SK-N-SH (cell line): Measurements from ENCODE around the gene LRRN4CL. TPM values are rescaled to one million over a fixed set of nuclear protein-coding genes. Genes with fewer than 3 reads are reported as not detected.

Experiments
- CTCF ChIA-PET: fragments of 300-600, 350-600 bp; formaldehyde crosslinking; extraction: SDS; loops from one replicate; lab custom pipeline; 2021; lab: Yijun Ruan, JAX
- POLR2A ChIA-PET: fragments of 350-600 bp; sonication (Branson Sonifier 250); formaldehyde crosslinking; extraction: SDS; loops from one replicate; lab custom pipeline; 2020; ENCODE audit warnings: antibody characterized with exemption, inconsistent platforms; lab: Yijun Ruan, JAX
- DNase-seq: peaks from one replicate; pipeline ENCODE4 v3.0.0; 2012
- H2AFZ ChIP-seq: fragments of 200-600 bp; sonication (generic); 2 replicates; pipeline ENCODE4 v1.8.1; 2016; ENCODE audit warnings: antibody characterized with exemption, mild to moderate bottlenecking, low read depth
- H3F3A ChIP-seq: fragments of 200-600 bp; sonication (generic); replicated peaks from 2 replicates; pipeline ENCODE3; 2016; ENCODE audit warnings: antibody characterized with exemption, mild to moderate bottlenecking; ENCODE audit not compliant: insufficient read depth
- H3K27ac ChIP-seq, 2 experiments: fragments of 200-500 bp in 1 of 2; fragments of 200-600 bp in 1 of 2; sonication (Bioruptor generic) in 1 of 2; sonication (generic), shearing (Covaris generic) in 1 of 2; 2 replicates each; pipeline versions ENCODE4 v1.5.1 to v1.6.1; 2014 to 2016; ENCODE audit warnings: low read depth in 2 of 2, inconsistent platforms in 1 of 2, low read length in 1 of 2, mild to moderate bottlenecking in 1 of 2, mixed read lengths in 1 of 2
- H3K27me3 ChIP-seq: fragments of 200-600 bp; sonication (generic), shearing (Covaris generic); 2 replicates; pipeline ENCODE4 v1.6.1; 2016; ENCODE audit warnings: mixed run types; ENCODE audit not compliant: insufficient read depth
- H3K36me3 ChIP-seq, 2 experiments: fragments of 200-500 bp in 1 of 2; fragments of 200-600 bp in 1 of 2; sonication (Bioruptor generic) in 1 of 2; sonication (generic) in 1 of 2; replicated peaks in 1 of 2; 2 replicates each; pipeline versions ENCODE3 to v1.5.1; 2014 to 2016; ENCODE audit warnings: low read length in 1 of 2, mild to moderate bottlenecking in 1 of 2; ENCODE audit not compliant: insufficient read depth in 2 of 2, control insufficient read depth in 1 of 2
- H3K4me1 ChIP-seq, 2 experiments: fragments of 200-500 bp in 1 of 2; fragments of 200-600 bp in 1 of 2; sonication (Bioruptor generic) in 1 of 2; sonication (generic), shearing (Covaris generic) in 1 of 2; 2 replicates each; pipeline versions ENCODE4 v1.5.1 to v1.6.1; 2014 to 2016; ENCODE audit warnings: low read depth in 1 of 2, low read length in 1 of 2, mixed run types in 1 of 2; ENCODE audit not compliant: insufficient read depth in 2 of 2, control insufficient read depth in 1 of 2
- H3K4me2 ChIP-seq: fragments of 200-600 bp; sonication (generic), shearing (Covaris generic); 2 replicates; pipeline ENCODE4 v1.6.1; 2017; ENCODE audit warnings: mixed run types
- H3K4me3 ChIP-seq, 2 experiments: fragments of 200-500 bp in 1 of 2; fragments of 200-600 bp in 1 of 2; sonication (Bioruptor generic) in 1 of 2; sonication (generic), shearing (Covaris generic) in 1 of 2; 2 replicates each; pipeline versions ENCODE4 v1.5.1 to v1.8.1; 2014 to 2016; ENCODE audit warnings: low read depth in 2 of 2, inconsistent platforms in 1 of 2, low read length in 1 of 2, mild to moderate bottlenecking in 1 of 2, mixed read lengths in 1 of 2, moderate library complexity in 1 of 2
- H3K79me2 ChIP-seq: fragments of 200-600 bp; sonication (generic); 2 replicates; pipeline ENCODE4 v1.8.1; 2017; ENCODE audit warnings: mild to moderate bottlenecking; ENCODE audit not compliant: insufficient read depth
- H3K9ac ChIP-seq: fragments of 200-600 bp; sonication (generic); 2 replicates; pipeline ENCODE4 v1.6.1; 2017; ENCODE audit warnings: mixed run types
- H3K9me2 ChIP-seq: fragments of 200-600 bp; sonication (generic); 2 replicates; pipeline ENCODE4 v1.6.1; 2017; ENCODE audit warnings: mixed run types
- H3K9me3 ChIP-seq: fragments of 200-600 bp; sonication (generic); 2 replicates; pipeline ENCODE4 v1.6.1; 2017; ENCODE audit warnings: mixed run types, mild to moderate bottlenecking, moderate library complexity
- H4K20me1 ChIP-seq: fragments of 200-600 bp; sonication (generic); 2 replicates; pipeline ENCODE4 v1.6.1; 2017; ENCODE audit warnings: mild to moderate bottlenecking, mixed run types; ENCODE audit not compliant: insufficient read depth
- CHD2 ChIP-seq: fragments of 150-350 bp; IDR thresholded peaks from 2 replicates; pipeline ENCODE4 v1.6.1; 2018; ENCODE audit warnings: low read length; ENCODE audit not compliant: partially characterized antibody
- EP300 ChIP-seq, 2 experiments: IDR thresholded peaks; 2 replicates each; pipeline versions ENCODE4 v1.4.0 to v1.6.1; 2012; ENCODE audit warnings: borderline replicate concordance in 1 of 2, low read depth in 1 of 2, low read length in 1 of 2
- FOSL2 ChIP-seq: IDR thresholded peaks from 2 replicates; pipeline ENCODE4 v1.4.0; 2012; ENCODE audit warnings: low read depth, mild to moderate bottlenecking, moderate library complexity, borderline replicate concordance
- FOXM1 ChIP-seq: IDR thresholded peaks from 2 replicates; pipeline ENCODE4 v1.4.0; 2012; ENCODE audit warnings: low read depth, mild to moderate bottlenecking
- GABPA ChIP-seq: IDR thresholded peaks from 2 replicates; pipeline ENCODE4 v1.4.0; 2012; ENCODE audit warnings: low read depth, mild to moderate bottlenecking
- JUND ChIP-seq: IDR thresholded peaks from 2 replicates; pipeline ENCODE4 v1.4.0; 2012
- MEF2A ChIP-seq: IDR thresholded peaks from 2 replicates; pipeline ENCODE4 v1.4.0; 2012; ENCODE audit warnings: low read depth, borderline replicate concordance
- MXI1 ChIP-seq: IDR thresholded peaks from 2 replicates; pipeline ENCODE4 v1.6.1; 2012; ENCODE audit warnings: mild to moderate bottlenecking, low read depth, low read length, improper control_type of control experiment
- NRF1 ChIP-seq: IDR thresholded peaks from 2 replicates; pipeline ENCODE4 v1.6.1; 2012; ENCODE audit warnings: low read depth, mild to moderate bottlenecking, low read length
- POLR2AphosphoS5 ChIP-seq: IDR thresholded peaks from 2 replicates; pipeline ENCODE4 v1.6.1; 2012; ENCODE audit warnings: low read depth, low read length
- RCOR1 ChIP-seq: fragments of 150-350 bp; IDR thresholded peaks from 2 replicates; pipeline ENCODE4 v1.6.1; 2017; ENCODE audit warnings: antibody characterized with exemption, low read length
- RXRA ChIP-seq: IDR thresholded peaks from 2 replicates; pipeline ENCODE4 v1.4.0; 2012; ENCODE audit warnings: low read depth, mild to moderate bottlenecking, borderline replicate concordance
- TAF1 ChIP-seq: IDR thresholded peaks from 2 replicates; pipeline ENCODE4 v1.6.1; 2012; ENCODE audit warnings: low read depth, mild to moderate bottlenecking, low read length, moderate library complexity, borderline replicate concordance
- YY1 ChIP-seq: IDR thresholded peaks from 2 replicates; pipeline ENCODE4 v1.4.0; 2012; ENCODE audit warnings: low read depth, mild to moderate bottlenecking
- WGBS: methylation state at CpG from one replicate; pipeline ENCODE4 v1.1.6; 2017; ENCODE audit warnings: low lambda C conversion rate; 5-methylcytosine and 5-hydroxymethylcytosine counted together
- polyA plus RNA-seq, 3 experiments: library from polyadenylated mRNA; depleted of rRNA; stranded (reverse); fragments of >200 nt; gene quantifications; 2 replicates each; pipeline ENCODE4 v1.2.3, GENCODE V29; 2012
- TF ChIP-seq, protein P1 (sequence below): fragments of 200-600 bp; sonication (generic); IDR thresholded peaks from 2 replicates; pipeline ENCODE4 v1.6.1; 2017; ENCODE audit warnings: antibody characterized with exemption, mild to moderate bottlenecking, moderate library complexity
- TF ChIP-seq, protein P2 (sequence below): IDR thresholded peaks from 2 replicates; pipeline ENCODE4 v1.4.0; 2012; ENCODE audit warnings: low read depth, borderline replicate concordance
- TF ChIP-seq, protein P3 (sequence below): IDR thresholded peaks from 2 replicates; pipeline ENCODE4 v1.6.1; 2012; ENCODE audit warnings: mild to moderate bottlenecking, low read depth, low read length, moderate library complexity
- TF ChIP-seq, protein P4 (sequence below): fragments of 150-350 bp; IDR thresholded peaks from 2 replicates; pipeline ENCODE4 v1.6.1; 2016; ENCODE audit warnings: mild to moderate bottlenecking, low read depth, low read length
- TF ChIP-seq, protein P5 (sequence below): IDR thresholded peaks from 2 replicates; pipeline ENCODE4; 2012
- TF ChIP-seq, protein P6 (sequence below): fragments of 150-350 bp; IDR thresholded peaks from 2 replicates; pipeline ENCODE4 v1.6.1; 2017; ENCODE audit warnings: antibody characterized with exemption, low read length, low read depth, borderline replicate concordance
- TF ChIP-seq, protein P7 (sequence below): IDR thresholded peaks from 2 replicates; pipeline ENCODE4 v1.4.0; 2012; ENCODE audit warnings: low read depth

LRRN4CL gene
- polyA plus RNA-seq, 1 of the 3 experiments (the other 2 are of a cell fraction) = 0.08 TPM

DNA sequence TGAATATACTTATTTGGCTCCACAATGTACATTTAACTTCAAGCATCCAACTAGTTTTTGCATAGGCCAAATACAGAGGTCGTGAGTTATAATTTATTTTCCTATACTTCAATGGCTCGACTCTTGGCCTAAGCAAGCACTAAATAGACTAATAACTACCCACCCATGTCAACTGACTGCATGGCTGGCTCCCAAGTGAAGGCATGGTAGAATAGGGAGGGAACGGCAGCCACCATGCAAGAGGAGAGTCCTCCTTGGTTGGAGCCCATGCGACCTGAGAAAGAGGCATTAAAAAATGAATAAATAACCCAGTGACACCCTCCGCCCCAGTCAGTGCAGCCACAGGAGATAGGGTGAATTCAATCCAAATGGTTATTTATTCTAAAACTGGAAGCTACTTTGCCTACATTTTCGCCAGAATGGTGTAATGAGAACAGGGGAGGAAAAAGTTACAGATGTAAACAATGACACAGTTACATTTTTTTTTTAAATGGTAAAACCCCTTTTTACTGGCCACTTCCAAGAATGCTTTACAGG, 23.0 kb upstream of the LRRN4CL start (continued):
- TF ChIP-seq, protein P1, sequence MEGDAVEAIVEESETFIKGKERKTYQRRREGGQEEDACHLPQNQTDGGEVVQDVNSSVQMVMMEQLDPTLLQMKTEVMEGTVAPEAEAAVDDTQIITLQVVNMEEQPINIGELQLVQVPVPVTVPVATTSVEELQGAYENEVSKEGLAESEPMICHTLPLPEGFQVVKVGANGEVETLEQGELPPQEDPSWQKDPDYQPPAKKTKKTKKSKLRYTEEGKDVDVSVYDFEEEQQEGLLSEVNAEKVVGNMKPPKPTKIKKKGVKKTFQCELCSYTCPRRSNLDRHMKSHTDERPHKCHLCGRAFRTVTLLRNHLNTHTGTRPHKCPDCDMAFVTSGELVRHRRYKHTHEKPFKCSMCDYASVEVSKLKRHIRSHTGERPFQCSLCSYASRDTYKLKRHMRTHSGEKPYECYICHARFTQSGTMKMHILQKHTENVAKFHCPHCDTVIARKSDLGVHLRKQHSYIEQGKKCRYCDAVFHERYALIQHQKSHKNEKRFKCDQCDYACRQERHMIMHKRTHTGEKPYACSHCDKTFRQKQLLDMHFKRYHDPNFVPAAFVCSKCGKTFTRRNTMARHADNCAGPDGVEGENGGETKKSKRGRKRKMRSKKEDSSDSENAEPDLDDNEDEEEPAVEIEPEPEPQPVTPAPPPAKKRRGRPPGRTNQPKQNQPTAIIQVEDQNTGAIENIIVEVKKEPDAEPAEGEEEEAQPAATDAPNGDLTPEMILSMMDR = no peak
- TF ChIP-seq, protein P2, sequence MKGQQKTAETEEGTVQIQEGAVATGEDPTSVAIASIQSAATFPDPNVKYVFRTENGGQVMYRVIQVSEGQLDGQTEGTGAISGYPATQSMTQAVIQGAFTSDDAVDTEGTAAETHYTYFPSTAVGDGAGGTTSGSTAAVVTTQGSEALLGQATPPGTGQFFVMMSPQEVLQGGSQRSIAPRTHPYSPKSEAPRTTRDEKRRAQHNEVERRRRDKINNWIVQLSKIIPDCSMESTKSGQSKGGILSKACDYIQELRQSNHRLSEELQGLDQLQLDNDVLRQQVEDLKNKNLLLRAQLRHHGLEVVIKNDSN = no peak
- TF ChIP-seq FOXM1 (no peak), TAF1 (no peak), MXI1 (no peak), FOSL2 (no peak), JUND (no peak), NRF1 (no peak), EP300 (IDR thresholded peaks at IDR 0.05; ENCODE audit: borderline replicate concordance in 1 of 2, low read depth in 1 of 2, low read length in 1 of 2) (no peak), RXRA (no peak)

DNA sequence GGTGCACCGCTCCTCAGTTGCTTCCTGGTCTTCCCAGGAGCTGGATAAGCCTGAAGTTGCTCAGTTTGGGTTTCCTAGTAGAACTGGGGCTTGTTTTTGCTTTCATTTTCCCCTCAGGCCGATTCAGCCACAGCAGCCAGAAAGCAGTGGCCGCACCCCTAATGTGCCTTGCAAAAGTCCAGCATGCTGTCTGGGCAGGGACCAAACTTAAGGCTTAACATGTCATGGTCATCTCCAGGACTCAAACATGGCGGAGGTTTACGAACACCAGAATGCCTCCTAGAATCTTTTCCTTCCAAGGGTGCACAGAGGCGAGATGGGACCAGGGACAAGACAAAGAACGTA, 20.6 kb upstream of the LRRN4CL start:
- Histone ChIP-seq H3K36me3 (peaks cover 40 to 45% of the 10 kb centered on the region in 2 experiments), H3K79me2 (peaks cover 9% of the 10 kb centered on the region; the same call in 1 of the 2 replicates), H3K9me2 (no peaks in the 10 kb centered on the region), H4K20me1 (no peaks in the 10 kb centered on the region), H3K27me3 (no peaks in the 10 kb centered on the region), H3F3A (peaks cover 54% of the 10 kb centered on the region), H3K9me3 (no peaks in the 10 kb centered on the region), H3K27ac (peak overlapping the region; percentile 85 to 94), H3K4me3 (peak overlapping the region; percentile 35 to 38; a peak in 3 of 4 replicates), H3K4me2 (peak overlapping the region; percentile 81), H2AFZ (peak overlapping the region; percentile 93), H3K9ac (peak overlapping the region; percentile 70), H3K4me1 (peaks cover 19 to 44% of the 10 kb centered on the region in 2 experiments; a peak in 3 of 4 replicates)
- CTCF ChIA-PET = interaction anchor here (0.6 to 1.5 kb wide), 3 partner anchors 16 to 91 kb away, joined by 3 to 5 read pairs (median 3); no protein-coding TSS in a partner anchor
- POLR2A ChIA-PET = interaction anchor here (1.5 to 4.0 kb wide), 4 partner anchors 16 to 118 kb away, joined by 5 to 24 read pairs (median 10); partner anchors contain the start of genes C11orf98, CSKMT, HNRNPUL2 and LBHD1
- no peak for TF ChIP-seq POLR2AphosphoS5
- no peak for TF ChIP-seq MEF2A
- TF ChIP-seq TAF1 = no peak
- TF ChIP-seq NRF1 = no peak
- no peak for TF ChIP-seq GABPA
- TF ChIP-seq, protein P3, sequence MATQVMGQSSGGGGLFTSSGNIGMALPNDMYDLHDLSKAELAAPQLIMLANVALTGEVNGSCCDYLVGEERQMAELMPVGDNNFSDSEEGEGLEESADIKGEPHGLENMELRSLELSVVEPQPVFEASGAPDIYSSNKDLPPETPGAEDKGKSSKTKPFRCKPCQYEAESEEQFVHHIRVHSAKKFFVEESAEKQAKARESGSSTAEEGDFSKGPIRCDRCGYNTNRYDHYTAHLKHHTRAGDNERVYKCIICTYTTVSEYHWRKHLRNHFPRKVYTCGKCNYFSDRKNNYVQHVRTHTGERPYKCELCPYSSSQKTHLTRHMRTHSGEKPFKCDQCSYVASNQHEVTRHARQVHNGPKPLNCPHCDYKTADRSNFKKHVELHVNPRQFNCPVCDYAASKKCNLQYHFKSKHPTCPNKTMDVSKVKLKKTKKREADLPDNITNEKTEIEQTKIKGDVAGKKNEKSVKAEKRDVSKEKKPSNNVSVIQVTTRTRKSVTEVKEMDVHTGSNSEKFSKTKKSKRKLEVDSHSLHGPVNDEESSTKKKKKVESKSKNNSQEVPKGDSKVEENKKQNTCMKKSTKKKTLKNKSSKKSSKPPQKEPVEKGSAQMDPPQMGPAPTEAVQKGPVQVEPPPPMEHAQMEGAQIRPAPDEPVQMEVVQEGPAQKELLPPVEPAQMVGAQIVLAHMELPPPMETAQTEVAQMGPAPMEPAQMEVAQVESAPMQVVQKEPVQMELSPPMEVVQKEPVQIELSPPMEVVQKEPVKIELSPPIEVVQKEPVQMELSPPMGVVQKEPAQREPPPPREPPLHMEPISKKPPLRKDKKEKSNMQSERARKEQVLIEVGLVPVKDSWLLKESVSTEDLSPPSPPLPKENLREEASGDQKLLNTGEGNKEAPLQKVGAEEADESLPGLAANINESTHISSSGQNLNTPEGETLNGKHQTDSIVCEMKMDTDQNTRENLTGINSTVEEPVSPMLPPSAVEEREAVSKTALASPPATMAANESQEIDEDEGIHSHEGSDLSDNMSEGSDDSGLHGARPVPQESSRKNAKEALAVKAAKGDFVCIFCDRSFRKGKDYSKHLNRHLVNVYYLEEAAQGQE = no peak
- TF ChIP-seq, protein P4, sequence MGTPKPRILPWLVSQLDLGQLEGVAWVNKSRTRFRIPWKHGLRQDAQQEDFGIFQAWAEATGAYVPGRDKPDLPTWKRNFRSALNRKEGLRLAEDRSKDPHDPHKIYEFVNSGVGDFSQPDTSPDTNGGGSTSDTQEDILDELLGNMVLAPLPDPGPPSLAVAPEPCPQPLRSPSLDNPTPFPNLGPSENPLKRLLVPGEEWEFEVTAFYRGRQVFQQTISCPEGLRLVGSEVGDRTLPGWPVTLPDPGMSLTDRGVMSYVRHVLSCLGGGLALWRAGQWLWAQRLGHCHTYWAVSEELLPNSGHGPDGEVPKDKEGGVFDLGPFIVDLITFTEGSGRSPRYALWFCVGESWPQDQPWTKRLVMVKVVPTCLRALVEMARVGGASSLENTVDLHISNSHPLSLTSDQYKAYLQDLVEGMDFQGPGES = no peak
- no peak for TF ChIP-seq JUND
- no peak for TF ChIP-seq RCOR1
- no peak for TF ChIP-seq YY1
- TF ChIP-seq, protein P5, sequence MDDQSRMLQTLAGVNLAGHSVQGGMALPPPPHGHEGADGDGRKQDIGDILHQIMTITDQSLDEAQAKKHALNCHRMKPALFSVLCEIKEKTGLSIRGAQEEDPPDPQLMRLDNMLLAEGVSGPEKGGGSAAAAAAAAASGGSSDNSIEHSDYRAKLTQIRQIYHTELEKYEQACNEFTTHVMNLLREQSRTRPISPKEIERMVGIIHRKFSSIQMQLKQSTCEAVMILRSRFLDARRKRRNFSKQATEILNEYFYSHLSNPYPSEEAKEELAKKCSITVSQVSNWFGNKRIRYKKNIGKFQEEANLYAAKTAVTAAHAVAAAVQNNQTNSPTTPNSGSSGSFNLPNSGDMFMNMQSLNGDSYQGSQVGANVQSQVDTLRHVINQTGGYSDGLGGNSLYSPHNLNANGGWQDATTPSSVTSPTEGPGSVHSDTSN = no peak
- TF ChIP-seq CHD2 = no peak
- TF ChIP-seq, protein P6, sequence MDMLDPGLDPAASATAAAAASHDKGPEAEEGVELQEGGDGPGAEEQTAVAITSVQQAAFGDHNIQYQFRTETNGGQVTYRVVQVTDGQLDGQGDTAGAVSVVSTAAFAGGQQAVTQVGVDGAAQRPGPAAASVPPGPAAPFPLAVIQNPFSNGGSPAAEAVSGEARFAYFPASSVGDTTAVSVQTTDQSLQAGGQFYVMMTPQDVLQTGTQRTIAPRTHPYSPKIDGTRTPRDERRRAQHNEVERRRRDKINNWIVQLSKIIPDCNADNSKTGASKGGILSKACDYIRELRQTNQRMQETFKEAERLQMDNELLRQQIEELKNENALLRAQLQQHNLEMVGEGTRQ = no peak
- TF ChIP-seq, protein P7, sequence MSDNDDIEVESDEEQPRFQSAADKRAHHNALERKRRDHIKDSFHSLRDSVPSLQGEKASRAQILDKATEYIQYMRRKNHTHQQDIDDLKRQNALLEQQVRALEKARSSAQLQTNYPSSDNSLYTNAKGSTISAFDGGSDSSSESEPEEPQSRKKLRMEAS = no peak
- 92% methylated on average over 7 of the region's 7 CpGs for WGBS
- no peak for DNase-seq
